MM.1S (cell line): Measurements from ENCODE around the gene KRTAP19-3.

Experiments used
- DNase-seq: peaks from one replicate; pipeline ENCODE4 v3.0.0-alpha.2; 2015
- H2AFZ ChIP-seq: fragments of 300-600 bp; sonication (generic); 2 replicates; pipeline ENCODE4 v1.6.0; 2016; ENCODE audit warnings: antibody characterized with exemption, low read length
- H3F3A ChIP-seq: fragments of 300-600 bp; sonication (generic); 2 replicates; pipeline ENCODE4 v1.6.1; 2016; ENCODE audit warnings: mild to moderate bottlenecking, antibody characterized with exemption, low read length, moderate library complexity, mixed read lengths; ENCODE audit not compliant: insufficient read depth
- H3K27ac ChIP-seq: fragments of 300-600 bp; sonication (generic); 2 replicates; pipeline ENCODE4 v1.5.1; 2016; ENCODE audit warnings: mild to moderate bottlenecking, low read length
- H3K27me3 ChIP-seq: fragments of 300-600 bp; sonication (generic); replicated peaks from 2 replicates; pipeline ENCODE4 v1.6.0; 2016; ENCODE audit warnings: low read length; ENCODE audit not compliant: insufficient read depth
- H3K36me3 ChIP-seq: fragments of 300-600 bp; sonication (generic); replicated peaks from 2 replicates; pipeline ENCODE4 v1.6.1; 2016; ENCODE audit warnings: mild to moderate bottlenecking, low read length, mixed read lengths; ENCODE audit not compliant: insufficient read depth
- H3K4me1 ChIP-seq: fragments of 300-600 bp; sonication (generic); 2 replicates; pipeline ENCODE4 v1.6.1; 2016; ENCODE audit warnings: low read length, mixed read lengths
- H3K4me2 ChIP-seq: fragments of 300-600 bp; sonication (generic); 2 replicates; pipeline ENCODE4 v1.6.0; 2016; ENCODE audit warnings: low read depth, low read length
- H3K4me3 ChIP-seq: fragments of 300-600 bp; sonication (generic); 2 replicates; pipeline ENCODE4 v1.5.1; 2016; ENCODE audit warnings: low read length, mixed read lengths
- H3K79me2 ChIP-seq: fragments of 300-600 bp; sonication (generic); 2 replicates; pipeline ENCODE4 v1.6.1; 2016; ENCODE audit warnings: mixed run types, low read length, mixed read lengths
- H3K9ac ChIP-seq: fragments of 300-600 bp; sonication (generic); 2 replicates; pipeline ENCODE4 v1.6.1; 2016; ENCODE audit warnings: low read length, mixed read lengths
- H3K9me2 ChIP-seq: fragments of 300-600 bp; sonication (generic); replicated peaks from 2 replicates; pipeline ENCODE4 v1.6.1; 2016; ENCODE audit warnings: mild to moderate bottlenecking, low read length, mixed read lengths; ENCODE audit not compliant: insufficient read depth
- H3K9me3 ChIP-seq: fragments of 300-600 bp; sonication (generic); replicated peaks from 2 replicates; pipeline ENCODE4 v1.6.1; 2016; ENCODE audit warnings: mild to moderate bottlenecking, low read length, mixed read lengths; ENCODE audit not compliant: insufficient read depth
- H4K20me1 ChIP-seq: fragments of 300-600 bp; sonication (generic); 2 replicates; pipeline ENCODE4 v1.6.1; 2016; ENCODE audit warnings: mild to moderate bottlenecking, low read length, moderate library complexity, mixed read lengths; ENCODE audit not compliant: insufficient read depth
- CTCF ChIP-seq: fragments of 300-600 bp; sonication (generic); IDR thresholded peaks from 2 replicates; pipeline ENCODE4 v1.5.1; 2016; ENCODE audit warnings: antibody characterized with exemption, low read length, mixed read lengths
- EZH2 ChIP-seq: fragments of 300-600 bp; sonication (generic); optimal IDR thresholded peaks from 2 replicates; pipeline ENCODE3; 2017; ENCODE audit warnings: low read depth, mild to moderate bottlenecking, antibody characterized with exemption, low read length, mixed read lengths
- EZH2phosphoT487 ChIP-seq: fragments of 300-600 bp; sonication (generic); IDR thresholded peaks from 2 replicates; pipeline ENCODE4 v1.6.1; 2018; ENCODE audit warnings: antibody characterized with exemption, low read length

KRTAP19-3 gene

DNA sequence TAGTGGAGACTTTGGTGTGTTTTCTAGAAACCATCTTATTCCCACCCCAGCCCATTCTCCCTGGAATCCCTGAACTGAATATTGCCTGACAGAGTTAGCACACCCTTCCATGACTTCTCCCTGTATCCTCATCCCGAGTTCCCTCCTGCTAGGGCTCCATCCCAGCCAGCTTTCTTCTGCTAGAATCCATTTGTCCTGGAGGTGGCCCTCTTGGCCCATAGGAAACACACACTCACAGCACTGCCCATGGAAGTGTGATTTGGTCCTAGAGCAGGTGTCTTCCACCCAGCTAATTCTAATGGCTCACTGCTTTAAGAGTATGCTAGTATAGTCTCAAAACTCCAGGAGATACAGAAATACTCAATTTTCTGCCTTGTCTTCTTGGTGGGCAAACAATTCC lies 47.6 kb downstream of the KRTAP19-3 start:
- H2AFZ ChIP-seq, result no peak overlapping the region
- H3K9ac ChIP-seq, result no peak overlapping the region
- no peak overlapping the region for H3K27ac ChIP-seq
- no peak overlapping the region for H3K4me2 ChIP-seq
- H3K27me3 ChIP-seq, result no peaks in the 10 kb centered on the region
- no peaks in the 10 kb centered on the region for H3K36me3 ChIP-seq
- no peaks in the 10 kb centered on the region for H3K4me1 ChIP-seq
- H3K79me2 ChIP-seq, result no peaks in the 10 kb centered on the region
- no peak for DNase-seq
- H3K4me3 ChIP-seq, result no peak overlapping the region
- no peaks in the 10 kb centered on the region for H4K20me1 ChIP-seq
- H3K9me3 ChIP-seq, result no peaks in the 10 kb centered on the region
- H3K9me2 ChIP-seq, result no peaks in the 10 kb centered on the region
- H3F3A ChIP-seq, result no peaks in the 10 kb centered on the region
- no peak for TF ChIP-seq CTCF
- TF ChIP-seq EZH2phosphoT487, result no peak
- TF ChIP-seq EZH2, result no peak

DNA sequence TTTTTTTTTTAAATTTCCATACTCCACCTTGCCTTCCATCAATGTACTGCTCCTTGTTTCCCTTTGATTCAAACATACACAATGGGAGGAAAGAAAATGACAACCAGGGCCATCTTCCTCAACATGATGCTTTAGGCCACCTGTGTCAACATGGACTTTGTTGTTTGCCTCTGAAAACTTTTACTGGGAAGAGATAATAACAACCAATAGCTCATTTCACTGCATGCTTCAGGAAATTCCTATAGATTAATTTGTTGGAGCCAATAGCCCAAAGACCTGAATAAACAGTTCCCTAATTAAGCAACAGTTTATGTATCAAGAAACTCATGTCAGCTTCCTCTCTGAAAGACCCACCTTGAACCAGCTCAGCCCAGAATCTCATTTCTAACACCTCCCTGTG lies 48.6 kb downstream of the KRTAP19-3 start:
- Histone ChIP-seq H3K9me3 (no peaks in the 10 kb centered on the region), H3K4me2 (no peak overlapping the region), H3K9ac (no peak overlapping the region), H4K20me1 (no peaks in the 10 kb centered on the region), H3K36me3 (no peaks in the 10 kb centered on the region), H3K27me3 (no peaks in the 10 kb centered on the region), H3K9me2 (no peaks in the 10 kb centered on the region), H3K27ac (no peak overlapping the region), H3K79me2 (no peaks in the 10 kb centered on the region), H3K4me1 (no peaks in the 10 kb centered on the region), H3K4me3 (no peak overlapping the region), H2AFZ (no peak overlapping the region), H3F3A (no peaks in the 10 kb centered on the region)
- TF ChIP-seq EZH2 (no peak), CTCF (no peak), EZH2phosphoT487 (no peak)
- no peak for DNase-seq
